ENCODE data around the gene C11orf86. TPM values are rescaled to one million over a fixed set of nuclear protein-coding genes. Genes with fewer than 3 reads are reported as not detected.

Gene C11orf86
- total RNA-seq, 1 experiment from 2014 or later = not detected

- Histone ChIP-seq H3K36me3 (ENCODE audit: insufficient read depth, low read length, poor library complexity, severe bottlenecking) (no peaks in the 10 kb centered on the region), H3K4me1 (ENCODE audit: insufficient read depth, low read length, poor library complexity, severe bottlenecking) (peaks cover 39% of the 10 kb centered on the region), H3K4me3 (ENCODE audit: low read depth, low read length, poor library complexity, severe bottlenecking) (no peak overlapping the region), H3K27ac (ENCODE audit: low read depth, low read length, poor library complexity, severe bottlenecking) (peak overlapping the region; percentile 68), H3K9me3 (ENCODE audit: low read depth, low read length, poor library complexity, severe bottlenecking) (no peaks in the 10 kb centered on the region), H3K27me3 (replicated peaks; ENCODE audit: insufficient read depth, low read depth, low read length, poor library complexity) (no peaks in the 10 kb centered on the region)
- intact Hi-C loops (cut with micrococcal nuclease; ENCODE audit: unreplicated experiment) = loop anchor here (5.0 kb wide), 1 partner anchor 114 kb away; the partner anchor contains the start of gene RCE1
- no peak for DNase-seq (ENCODE audit: low spot score)
- ChIA-PET CTCF (no interaction called here), POLR2A (ENCODE audit: low non-redundant PET) (no interaction called here)
- BruUV-seq (replicated peaks) = TSS peak; percentile 64
- TF ChIP-seq EZH2 (IDR thresholded peaks at IDR 0.05; ENCODE audit: borderline replicate concordance, low read depth, low read length, poor library complexity, severe bottlenecking) (no peak), CTCF (conservative IDR thresholded peaks at IDR 0.05; ENCODE audit: low read depth, low read length) (no peak)
Measured at GRCh38 chr11:66956689-66957290, 18.3 kb upstream of the C11orf86 start.

DNA sequence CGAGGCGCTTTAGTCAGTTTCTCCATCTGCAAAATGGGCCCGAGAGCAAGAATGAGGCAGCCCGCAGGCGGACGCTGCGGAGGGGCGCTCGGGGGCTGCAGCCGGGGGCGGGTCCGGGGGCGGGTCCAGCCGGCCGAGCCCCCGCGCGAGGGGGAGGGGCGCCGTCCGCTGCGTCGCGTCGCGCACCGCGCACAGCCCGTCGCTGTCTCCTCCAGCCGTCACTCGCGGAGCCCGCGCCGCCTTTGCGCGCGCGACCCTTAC, 17.2 kb upstream of the C11orf86 start:
- no peaks in the 10 kb centered on the region for H3K27me3 ChIP-seq (replicated peaks; ENCODE audit: insufficient read depth, low read depth, low read length, poor library complexity)
- no peaks in the 10 kb centered on the region for H3K9me3 ChIP-seq (ENCODE audit: low read depth, low read length, poor library complexity, severe bottlenecking)
- H3K36me3 ChIP-seq (ENCODE audit: insufficient read depth, low read length, poor library complexity, severe bottlenecking) = no peaks in the 10 kb centered on the region
- no peak for TF ChIP-seq EZH2 (IDR thresholded peaks at IDR 0.05; ENCODE audit: borderline replicate concordance, low read depth, low read length, poor library complexity, severe bottlenecking)
- peak overlapping the region; percentile 69 for H3K4me3 ChIP-seq (ENCODE audit: low read depth, low read length, poor library complexity, severe bottlenecking)
- CTCF ChIA-PET = no interaction called here
- BruUV-seq (replicated peaks) = no TSS peak
- DNase-seq (ENCODE audit: low spot score) = no peak
- peaks cover 28% of the 10 kb centered on the region for H3K4me1 ChIP-seq (ENCODE audit: insufficient read depth, low read length, poor library complexity, severe bottlenecking)
- POLR2A ChIA-PET (ENCODE audit: low non-redundant PET) = no interaction called here
- H3K27ac ChIP-seq (ENCODE audit: low read depth, low read length, poor library complexity, severe bottlenecking) = peak overlapping the region; percentile 68
- intact Hi-C loops (cut with micrococcal nuclease; ENCODE audit: unreplicated experiment) = loop anchor here (5.0 kb wide), 1 partner anchor 116 kb away; the partner anchor contains the start of gene RCE1

GRCh38 chr11:66958232-66958955, 16.7 kb upstream of the C11orf86 start, which contains the start of gene PC:
PC (minus strand) TSS chr11:66958383; CDS start chr11:66872159, 86,224 bp downstream.
- BruUV-seq (replicated peaks) = no TSS peak
- Histone ChIP-seq H3K36me3 (ENCODE audit: insufficient read depth, low read length, poor library complexity, severe bottlenecking) (no peaks in the 10 kb centered on the region), H3K27me3 (replicated peaks; ENCODE audit: insufficient read depth, low read depth, low read length, poor library complexity) (no peaks in the 10 kb centered on the region), H3K4me1 (ENCODE audit: insufficient read depth, low read length, poor library complexity, severe bottlenecking) (peaks cover 24% of the 10 kb centered on the region), H3K27ac (ENCODE audit: low read depth, low read length, poor library complexity, severe bottlenecking) (peak within 1 kb of the TSS; percentile 68), H3K4me3 (ENCODE audit: low read depth, low read length, poor library complexity, severe bottlenecking) (peak within 1 kb of the TSS; percentile 69), H3K9me3 (ENCODE audit: low read depth, low read length, poor library complexity, severe bottlenecking) (no peaks in the 10 kb centered on the region)
- POLR2A ChIA-PET (ENCODE audit: low non-redundant PET) = interaction anchor here (0.6 kb wide), 1 partner anchor 80 kb away, joined by 4 read pairs; no protein-coding TSS in a partner anchor
- DNase-seq (ENCODE audit: low spot score) = peak; percentile 100
- intact Hi-C loops (cut with micrococcal nuclease; ENCODE audit: unreplicated experiment) = loop anchor here (5.0 kb wide), 1 partner anchor 116 kb away; the partner anchor contains the start of gene RCE1
- CTCF ChIA-PET = no interaction called here
- TF ChIP-seq EZH2 (IDR thresholded peaks at IDR 0.05; ENCODE audit: borderline replicate concordance, low read depth, low read length, poor library complexity, severe bottlenecking) (no peak), CTCF (conservative IDR thresholded peaks at IDR 0.05; ENCODE audit: low read depth, low read length) (no peak)
